Left ventricle myocardium superior (tissue), 1 donor: ENCODE results near the gene EEF1G. TPM values are rescaled to one million over a fixed set of nuclear protein-coding genes. Genes with fewer than 3 reads are reported as not detected.

Experiments
- ATAC-seq: fragments of 200-7000 bp; cut with Tn5 transposase; one replicate; pipeline ENCODE4 v1.9.1; 2020; ENCODE audit warnings: mild to moderate bottlenecking, moderate library complexity
- DNase-seq: peaks from one replicate; pipeline ENCODE4 v3.0.0-alpha.2; 2020
- intact Hi-C: fragments of 100-400 bp; cut with micrococcal nuclease; formaldehyde crosslinking; loops from one replicate; pipeline ENCODE4 v1.11.0; 2022
- total RNA-seq: library from RNA; stranded (reverse); fragmentation: NEBNext Ultra II Directional; extraction: Animal tissue kit (Norgen Biotek cat#: 25700); gene quantifications from one replicate; pipeline ENCODE4 v1.2.1, GENCODE V29; 2021
- donor health status: DM: no; HTN: yes; CAD: no; lungs with severe emphysema.

EEF1G gene
- total RNA-seq, 1 donor from 2014 or later = 804 TPM

DNA sequence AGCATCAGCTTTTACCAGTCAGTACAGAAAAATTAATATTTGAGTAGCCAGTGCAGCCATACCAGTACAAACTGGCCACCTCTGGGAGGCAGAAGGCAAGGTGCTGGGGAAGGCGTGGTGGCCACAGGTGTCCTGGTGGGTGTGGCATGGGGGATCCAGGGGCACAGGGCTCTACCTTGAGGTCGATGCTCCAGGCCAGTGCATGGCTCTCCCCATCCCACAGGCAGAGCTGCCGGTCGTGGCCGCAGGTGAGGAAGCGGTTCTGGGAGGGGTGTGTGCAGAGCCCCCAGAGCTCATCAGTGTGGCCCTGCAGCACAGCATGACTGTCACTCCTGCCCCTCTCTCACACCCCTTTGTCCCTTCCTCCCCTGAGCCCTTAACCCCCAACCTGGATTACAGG lies 31.8 kb upstream of the EEF1G start:
- DNase-seq = peak; percentile 9
- no peak for ATAC-seq
- intact Hi-C loops = no loop called here

DNA sequence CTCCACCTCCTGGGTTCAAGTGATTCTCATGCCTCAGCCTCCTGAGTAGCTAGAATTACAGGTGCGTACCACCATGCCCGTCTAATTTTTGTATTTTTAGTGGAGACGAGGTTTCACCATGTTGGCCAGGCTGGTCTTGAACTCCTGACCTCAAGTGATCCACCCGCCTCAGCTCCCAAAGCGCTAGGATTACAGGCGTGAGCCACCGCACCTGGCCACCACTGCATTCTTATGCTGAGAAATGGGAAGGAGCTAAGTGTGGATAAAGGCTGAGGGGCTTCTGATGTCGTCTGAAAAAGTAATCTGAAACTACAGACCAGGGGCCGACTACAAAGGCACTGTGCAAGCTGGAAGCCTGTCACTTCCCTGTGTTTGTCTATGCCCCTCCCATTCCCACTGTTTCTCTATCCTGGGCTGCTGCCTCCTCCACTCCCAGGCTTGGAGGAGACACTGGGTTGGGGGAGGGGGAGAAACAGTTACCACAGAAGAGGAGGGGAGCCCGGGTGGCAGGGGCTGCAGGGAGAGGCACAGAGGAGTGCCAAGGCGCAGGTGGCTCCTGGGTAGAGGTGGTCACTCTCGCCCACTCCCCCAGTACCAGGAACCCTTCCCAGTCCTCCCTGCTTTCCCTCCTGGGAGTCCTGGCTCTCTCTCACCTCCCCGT lies 30.9 kb upstream of the EEF1G start:
- ATAC-seq (no peak), DNase-seq (peak; percentile 25)
- intact Hi-C loops = no loop called here

DNA sequence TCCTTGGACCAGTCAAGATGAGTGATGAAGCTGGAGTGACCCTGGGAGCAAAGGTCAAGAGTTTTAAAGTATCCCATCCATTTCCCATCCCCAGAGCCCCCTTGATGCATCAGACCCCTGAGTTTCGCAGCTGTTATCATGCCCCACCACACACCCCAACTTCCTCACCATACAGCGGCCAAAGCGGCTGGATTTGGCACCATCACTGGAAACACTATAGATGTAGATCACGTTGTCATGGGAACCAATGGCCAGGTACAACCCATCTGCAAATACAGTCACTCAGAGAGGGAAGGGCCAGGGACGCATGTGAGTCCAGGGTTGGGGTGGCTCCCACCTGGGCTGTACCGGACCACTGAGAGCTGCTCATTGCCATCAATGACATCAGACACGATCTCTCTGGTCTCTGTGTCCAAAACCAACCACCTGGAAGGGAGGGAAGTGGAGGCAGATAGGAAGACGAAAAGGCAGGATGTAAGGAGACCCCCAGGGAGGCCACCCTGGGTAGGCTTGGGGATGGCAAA lies 30.1 kb upstream of the EEF1G start:
- ATAC-seq (no peak), DNase-seq (peak; percentile 22)
- intact Hi-C loops = no loop called here

DNA sequence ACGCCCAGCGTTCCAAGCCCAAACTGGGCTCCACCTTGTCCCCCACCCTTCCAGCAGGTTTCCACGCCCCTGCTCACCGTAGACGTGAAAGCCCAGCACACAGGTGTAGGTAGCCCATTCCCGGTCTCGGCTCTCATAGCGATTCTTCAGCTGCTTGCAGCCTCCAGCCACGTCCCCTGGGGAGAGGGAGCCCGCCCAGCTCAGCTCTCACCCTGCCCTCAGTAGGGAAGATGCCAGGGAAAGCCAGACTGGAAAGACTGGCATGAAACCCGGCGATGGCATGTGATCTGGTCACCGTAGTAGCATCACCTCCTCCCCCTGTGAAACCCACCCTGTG lies 29.3 kb upstream of the EEF1G start:
- no peak for ATAC-seq
- DNase-seq = no peak
- intact Hi-C loops = no loop called here

DNA sequence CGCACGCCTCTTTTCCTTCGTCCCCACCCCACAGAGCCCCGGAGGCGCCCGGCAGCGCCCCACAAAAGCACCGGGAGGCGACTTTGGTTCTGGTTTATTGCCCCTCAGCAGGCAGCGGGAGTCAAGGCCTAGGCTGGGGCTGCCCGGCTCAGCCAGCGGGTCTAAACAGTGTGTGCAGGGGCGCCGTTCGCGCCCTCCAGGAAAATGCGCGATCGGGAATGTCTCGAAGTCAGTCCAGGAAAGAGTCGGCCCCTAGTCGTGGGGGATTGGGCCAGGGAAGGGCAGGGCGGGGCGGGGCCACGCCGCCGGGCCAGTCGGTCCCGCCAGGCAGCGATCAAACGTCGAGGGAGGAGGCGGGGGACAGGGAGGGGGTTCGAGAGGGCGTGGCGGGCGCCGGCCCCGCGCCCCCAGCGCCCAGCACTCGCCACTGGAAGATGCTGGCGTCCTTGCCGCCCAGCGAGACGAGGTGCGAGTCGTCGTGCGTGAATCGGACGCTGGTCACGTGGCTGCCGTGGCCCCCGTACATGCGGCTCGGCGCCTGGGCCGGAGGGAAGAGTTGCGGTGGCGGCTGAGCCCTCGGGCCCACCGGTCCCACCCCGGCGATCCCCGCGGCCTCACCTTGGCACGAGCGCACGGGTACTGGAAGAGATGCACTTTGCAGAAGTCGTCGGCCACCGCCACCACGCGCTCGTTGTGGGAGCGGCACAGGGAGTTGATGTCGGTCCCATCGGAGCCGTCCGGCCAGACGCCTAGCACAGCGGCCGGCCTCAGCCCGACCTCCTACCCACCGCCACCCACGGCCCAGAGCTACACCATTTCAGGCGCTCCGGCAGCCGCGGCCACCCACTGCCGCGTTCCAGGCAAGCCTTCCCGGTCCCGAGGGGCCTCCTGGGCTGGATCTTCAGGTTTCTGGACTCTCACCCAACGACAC lies 28.7 kb upstream of the EEF1G start:
- intact Hi-C loops = no loop called here
- DNase-seq = peak; percentile 77
- ATAC-seq = peak; percentile 66

DNA sequence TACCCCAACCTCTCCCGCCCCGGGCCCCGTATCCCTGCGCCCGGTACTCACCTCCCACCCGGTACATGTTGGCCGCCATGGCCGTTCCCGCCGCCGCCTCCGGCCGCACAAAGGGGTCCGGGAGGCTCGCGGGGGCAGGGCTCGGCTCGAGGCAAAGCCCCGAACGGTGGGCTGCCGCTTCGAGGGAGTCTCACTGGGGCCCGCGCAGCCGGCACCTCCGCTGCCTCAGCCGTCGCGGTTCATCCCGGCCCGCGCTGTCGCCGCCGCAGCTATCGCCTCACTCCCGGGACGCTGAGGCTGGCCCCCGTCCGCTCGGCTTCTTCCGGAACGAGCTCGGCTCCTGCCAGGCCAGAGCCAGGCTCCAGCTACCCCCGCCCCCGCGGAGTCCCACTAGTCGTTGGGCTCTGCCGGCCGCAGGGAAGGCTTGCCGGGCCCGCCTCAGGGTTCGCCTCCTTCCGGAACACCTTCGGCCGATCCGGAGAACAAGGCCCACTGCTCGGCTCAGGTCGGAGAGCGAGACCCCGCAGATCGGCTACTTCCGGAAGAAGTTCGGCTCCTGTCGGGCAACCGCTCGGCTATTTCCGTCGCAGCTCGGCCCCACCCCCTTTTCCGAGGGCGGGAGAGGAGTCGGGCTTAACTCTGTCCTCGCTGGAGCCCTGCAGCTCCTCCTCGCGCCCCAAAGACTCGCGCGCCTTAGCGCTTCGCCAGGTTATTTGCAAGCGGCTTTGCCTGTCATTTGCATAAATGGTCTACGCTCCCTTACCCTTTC lies 27.9 kb upstream of the EEF1G start, which contains the start of gene MTA2:
Gene MTA2, minus strand, starts transcription at position 494 of the 769 bp plus-strand sequence. Its CDS starts 415 bp downstream, at position 79.
- peak; percentile 97 for DNase-seq
- intact Hi-C loops = no loop called here
- ATAC-seq = peak; percentile 90

DNA sequence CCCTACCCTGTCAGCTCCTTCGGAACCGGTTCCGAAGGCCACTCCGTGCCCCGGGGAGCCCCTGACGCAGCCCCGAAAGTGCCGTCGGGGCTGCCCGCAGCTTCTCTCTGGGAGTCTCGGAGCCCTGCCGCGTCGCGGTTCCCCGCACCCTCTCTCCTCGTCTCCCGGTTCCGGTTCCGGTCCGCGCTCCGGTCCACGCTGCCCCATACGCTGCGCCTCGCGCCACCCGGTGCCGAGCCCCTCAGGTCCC lies 27.4 kb upstream of the EEF1G start:
- intact Hi-C loops = no loop called here

DNA sequence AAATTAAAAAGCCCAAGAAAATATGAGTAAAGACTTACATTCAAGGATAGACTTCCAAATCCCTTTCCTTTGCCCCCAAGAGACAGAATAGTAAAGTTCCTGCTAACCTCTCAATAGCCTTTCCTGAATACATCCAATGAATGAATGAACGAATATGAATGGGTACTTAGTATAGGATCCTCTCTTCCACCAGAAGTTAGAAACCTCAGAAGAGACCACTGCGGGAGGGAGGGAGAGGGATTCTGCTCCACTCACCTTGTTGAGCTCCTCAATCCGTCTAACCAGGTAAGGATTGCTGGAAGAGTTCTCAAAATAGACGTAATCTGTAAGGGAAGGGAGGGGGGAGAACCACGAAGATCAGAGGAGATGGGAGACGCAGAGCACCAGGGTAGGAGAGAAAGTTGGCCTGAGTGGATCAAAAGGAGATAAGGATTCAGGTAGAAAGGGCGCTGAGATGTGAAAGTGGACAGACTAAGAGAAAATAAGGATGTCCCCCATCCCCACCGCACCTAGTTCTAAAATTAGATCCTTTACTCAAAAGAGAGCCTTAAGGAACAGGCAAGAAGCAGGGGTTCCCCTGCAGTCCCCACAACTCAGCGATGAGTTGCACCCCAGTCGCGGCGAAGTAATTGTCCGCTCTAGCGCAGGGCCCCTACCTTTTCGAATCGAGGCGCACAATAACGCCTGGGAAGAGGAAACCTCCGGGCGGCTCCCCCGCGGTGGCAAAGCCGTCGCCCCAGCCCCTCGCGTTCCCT lies 26.9 kb upstream of the EEF1G start:
- ATAC-seq (no peak), DNase-seq (no peak)
- intact Hi-C loops = no loop called here

More for the DNA sequence above, 27.4 kb upstream of the EEF1G start:
- DNase-seq = peak; percentile 75
- ATAC-seq = peak; percentile 40

DNA sequence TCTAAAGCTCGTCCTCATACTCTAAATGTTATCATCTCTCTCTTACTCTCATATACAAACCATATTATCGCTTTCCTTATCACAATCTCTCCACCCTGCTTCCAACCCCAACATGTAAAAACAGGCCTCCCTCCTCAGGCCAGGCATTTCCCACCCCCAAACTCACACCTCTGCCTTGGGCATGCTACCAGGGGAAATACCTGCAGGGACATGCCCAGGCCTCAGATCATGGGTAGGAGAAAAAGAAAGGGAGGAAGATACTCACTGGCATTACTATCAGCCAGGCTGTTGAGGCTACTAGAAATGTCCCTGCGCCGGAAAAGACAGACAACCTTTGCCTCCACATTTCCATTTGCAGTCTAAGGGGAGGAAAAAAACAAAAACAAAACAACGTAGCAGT lies 26.2 kb upstream of the EEF1G start:
- DNase-seq (peak; percentile 2), ATAC-seq (no peak)
- intact Hi-C loops = no loop called here

DNA sequence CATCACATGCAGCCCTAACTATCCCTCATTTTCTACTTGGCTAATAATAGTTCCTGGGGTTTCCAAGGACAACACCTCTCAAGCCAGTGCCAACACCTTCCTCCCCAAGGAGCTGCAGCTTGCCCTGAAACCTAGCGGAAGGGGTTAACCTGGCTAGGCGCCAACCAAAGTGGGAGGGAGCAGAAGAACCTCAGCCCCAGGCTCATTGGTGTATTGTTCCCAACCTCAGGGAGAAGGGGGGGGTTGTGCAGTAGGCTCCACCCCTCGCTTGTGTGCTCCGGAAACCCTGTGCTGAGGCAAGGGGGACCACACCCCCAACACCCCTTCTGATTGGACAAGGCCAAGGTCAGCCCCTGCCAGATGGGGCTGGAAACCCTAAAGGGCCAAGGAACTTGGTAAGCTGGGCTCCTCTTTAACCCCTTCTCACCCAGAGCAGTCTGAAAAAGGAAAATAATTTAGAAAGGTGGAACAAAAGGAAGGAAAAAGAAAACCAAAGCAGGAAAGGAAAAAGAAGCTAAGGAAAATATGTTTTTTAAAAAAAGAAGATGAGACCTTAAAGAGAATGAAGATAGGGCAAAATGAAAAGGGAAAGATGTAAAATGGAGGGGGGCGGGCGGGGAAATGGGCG lies 25.5 kb upstream of the EEF1G start:
- intact Hi-C loops = no loop called here
- ATAC-seq = peak; percentile 63

DNA sequence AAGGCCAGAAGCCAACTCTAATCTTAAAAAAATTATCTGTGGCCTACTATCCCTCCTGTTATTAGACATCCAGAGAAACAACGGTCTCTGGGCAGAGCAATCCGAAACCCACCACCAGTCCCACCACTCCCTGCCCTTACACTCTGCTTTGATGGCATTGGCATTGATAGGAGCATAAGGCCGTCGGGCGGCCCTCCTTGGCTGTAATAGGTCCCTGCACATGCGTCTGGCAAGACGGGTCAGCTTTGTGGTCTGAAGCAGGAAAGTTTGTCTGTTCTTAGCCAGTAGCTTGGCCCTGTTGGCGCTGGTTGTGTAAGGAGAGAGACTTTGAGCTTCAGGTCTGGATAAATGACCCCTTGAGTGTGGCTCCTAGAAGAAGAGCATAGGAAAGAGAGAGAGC lies 21.4 kb upstream of the EEF1G start:
- ATAC-seq (no peak), DNase-seq (peak; percentile 15)
- intact Hi-C loops = no loop called here

More for the DNA sequence above, 25.5 kb upstream of the EEF1G start:
- peak; percentile 93 for DNase-seq

DNA sequence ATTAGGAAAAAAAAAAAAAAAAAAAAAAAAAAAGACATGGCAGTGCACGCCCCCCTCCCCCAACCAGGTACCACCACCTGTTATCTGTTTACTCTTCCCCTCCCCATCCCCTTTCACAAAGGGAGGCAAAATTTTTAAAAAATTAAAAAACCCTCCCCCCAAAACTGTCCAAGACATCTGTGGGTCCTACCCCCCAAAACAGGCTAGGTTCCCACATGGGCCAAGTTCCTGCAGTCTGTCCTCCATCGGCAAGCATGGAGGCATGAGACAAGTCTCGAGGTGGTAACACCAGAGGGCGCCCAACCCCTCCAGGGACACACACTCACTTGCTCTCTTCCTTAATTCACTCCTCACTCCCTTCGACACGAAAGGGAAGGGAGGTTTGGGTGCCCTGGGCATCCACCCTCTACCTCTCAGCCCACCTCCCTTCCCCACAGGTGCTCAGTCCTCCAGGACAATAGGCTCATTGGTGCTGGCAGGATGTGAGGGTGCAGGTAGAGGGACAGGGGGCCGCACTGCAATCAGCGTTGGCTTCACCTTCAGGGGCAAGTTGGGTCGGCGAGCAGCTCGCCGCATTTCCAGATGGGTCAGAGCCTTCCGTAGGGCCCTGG lies 19.8 kb upstream of the EEF1G start:
- intact Hi-C loops = no loop called here
- ATAC-seq = peak; percentile 16
- peak; percentile 86 for DNase-seq

DNA sequence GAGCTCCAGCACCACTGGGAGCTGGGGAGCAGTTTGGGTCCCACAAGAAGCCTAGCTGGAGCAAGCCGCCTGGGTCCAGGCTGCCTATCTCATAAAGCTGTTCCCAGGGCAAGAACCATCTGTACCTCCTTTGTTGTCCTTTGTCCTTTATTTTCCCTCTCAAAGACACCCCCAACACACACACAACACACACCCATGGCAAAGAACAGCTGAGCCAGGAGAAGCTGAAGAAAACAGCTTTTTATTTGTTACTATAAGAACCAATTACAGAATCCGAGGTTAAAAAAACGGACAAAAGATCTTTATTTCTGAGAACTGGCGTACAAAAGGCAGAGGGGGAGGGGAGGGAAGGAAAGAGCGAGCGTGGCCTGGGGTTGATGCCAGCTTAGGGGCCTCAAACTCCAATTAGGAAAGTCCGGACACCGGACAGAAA lies 19.3 kb upstream of the EEF1G start:
- ATAC-seq (no peak), DNase-seq (peak; percentile 21)
- intact Hi-C loops = no loop called here

DNA sequence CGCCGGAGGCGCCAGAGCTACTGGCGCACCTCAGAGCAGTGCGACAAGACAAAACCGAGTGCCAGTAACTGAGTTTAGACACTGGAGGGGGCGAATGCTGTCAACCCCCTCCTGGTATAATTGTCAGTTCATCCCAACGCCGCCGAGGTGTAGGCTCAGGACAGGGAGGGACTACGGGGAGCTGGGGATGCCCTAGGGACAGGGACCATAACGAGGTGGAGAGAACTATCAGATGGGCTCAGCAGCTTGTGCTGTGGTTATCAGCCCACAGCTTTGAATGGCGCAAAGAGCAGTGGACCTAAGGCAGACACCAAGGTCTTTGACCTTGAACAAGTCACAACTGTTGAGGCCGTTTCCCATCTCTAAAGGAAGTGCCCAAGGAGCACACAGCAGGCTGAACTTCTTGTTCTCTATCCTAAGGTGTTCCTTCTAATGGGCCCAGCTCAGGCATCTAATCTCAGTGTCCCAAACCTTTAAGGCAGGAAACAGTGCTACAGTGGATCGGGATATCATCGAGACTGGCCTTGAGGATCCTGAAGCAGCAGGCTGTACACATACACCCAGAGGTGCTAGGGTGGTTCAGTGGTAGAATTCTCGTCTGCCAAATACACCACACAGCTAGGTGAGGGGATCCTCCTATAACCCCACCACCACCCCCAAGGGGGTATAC lies 18.6 kb upstream of the EEF1G start:
- intact Hi-C loops = no loop called here
- DNase-seq = no peak

DNA sequence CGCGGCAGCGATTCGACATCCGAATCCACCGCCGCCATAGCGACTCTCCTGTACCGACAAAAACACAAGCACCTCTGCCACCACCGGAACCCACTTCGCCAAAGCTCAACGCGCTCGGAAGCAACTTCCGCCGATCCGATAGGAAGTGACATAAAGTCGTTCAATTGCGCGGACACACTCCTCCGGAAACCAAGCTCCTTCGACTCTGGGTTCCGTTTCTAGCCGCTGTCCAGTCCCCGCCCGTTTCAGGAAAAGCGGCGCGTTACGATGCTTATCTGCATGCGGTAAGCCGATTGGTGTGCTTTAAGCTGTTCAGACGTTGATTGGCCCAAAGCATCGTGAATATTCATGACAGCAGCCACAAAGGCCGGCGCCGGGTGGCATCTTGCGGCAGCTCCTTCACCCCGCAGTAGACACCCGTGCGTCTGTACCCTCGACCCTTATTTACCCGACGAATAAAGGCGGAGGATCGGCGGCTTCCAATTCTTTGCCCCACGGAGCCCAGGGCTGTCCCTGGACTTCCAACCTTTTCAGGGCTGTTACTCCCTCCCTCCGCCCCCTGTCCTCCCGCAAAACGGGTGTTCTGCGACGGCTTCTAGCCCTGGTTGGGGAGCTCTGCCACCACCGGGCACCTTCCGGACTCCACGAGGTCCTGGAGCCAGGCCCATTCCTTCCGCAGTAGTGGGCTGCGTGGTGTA lies 17.9 kb upstream of the EEF1G start, which contains the start of gene TUT1:
Gene TUT1, minus strand, starts transcription at position 76 of the 698 bp plus-strand sequence. Its CDS starts 38 bp downstream, at position 38.
- DNase-seq (peak; percentile 95), ATAC-seq (peak; percentile 93)
- intact Hi-C loops = no loop called here

More for the DNA sequence above, 18.6 kb upstream of the EEF1G start:
- ATAC-seq = peak; percentile 15

DNA sequence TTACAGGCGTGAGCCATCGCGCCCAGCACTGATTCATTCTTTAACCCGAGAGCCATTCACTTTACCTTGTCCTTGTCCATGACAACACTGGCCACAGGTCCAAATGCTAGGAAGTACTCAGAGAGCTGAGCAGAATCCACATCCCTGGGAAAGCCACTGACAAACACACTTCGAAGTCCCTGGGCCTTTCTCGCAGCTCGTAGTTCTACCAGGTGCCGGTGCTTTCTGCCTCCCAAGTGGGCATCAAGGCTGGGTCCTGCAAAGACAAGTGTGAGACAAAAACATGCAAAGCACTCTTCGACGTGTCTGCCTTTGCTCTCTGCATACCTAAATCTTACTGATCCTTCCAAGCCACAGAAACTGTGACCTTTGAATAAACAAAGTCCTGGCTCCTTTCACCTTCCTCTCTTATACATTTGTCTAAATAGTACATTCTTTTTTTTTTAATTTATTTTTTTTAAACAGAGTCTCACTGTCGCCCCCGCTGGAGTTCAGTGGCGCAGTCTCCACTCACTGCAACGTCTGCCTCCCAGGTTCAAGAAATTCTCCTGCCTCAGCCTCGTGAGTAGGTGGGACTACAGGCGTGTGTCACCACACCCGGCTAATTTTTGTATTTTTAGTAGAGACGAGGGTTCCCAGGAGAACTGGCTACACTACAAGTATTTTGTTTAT lies 15.4 kb upstream of the EEF1G start:
- DNase-seq = no peak
- intact Hi-C loops = no loop called here

More for the DNA sequence above, 15.4 kb upstream of the EEF1G start:
- no peak for ATAC-seq
